ENCODE data around the gene MYRFL. TPM values are rescaled to one million over a fixed set of nuclear protein-coding genes. Genes with fewer than 3 reads are reported as not detected.
A peak's percentile ranks its signal among the peaks of the same experiment; 100 is the strongest.

Gene MYRFL
- total RNA-seq, 2 experiments from 2014 or later: not detected

- H3K36me3 Mint-ChIP-seq (ENCODE audit: low read depth): no peaks in the 10 kb centered on the region
- ChIA-PET CTCF (no interaction called here), POLR2A (no interaction called here)
- no peak for DNase-seq
- H3K9me3 Mint-ChIP-seq: no peaks in the 10 kb centered on the region
- H3K27me3 Mint-ChIP-seq: peaks cover 4% of the 10 kb centered on the region
- H3K27ac Mint-ChIP-seq: no peak overlapping the region
- H3K4me3 Mint-ChIP-seq: no peak overlapping the region
- H3K4me1 Mint-ChIP-seq: no peaks in the 10 kb centered on the region
Measured at GRCh38 chr12:69888901-69889300, 63.9 kb downstream of the MYRFL start.

GRCh38 chr12:69894800-69895383 lies 69.9 kb downstream of the MYRFL start:
- CTCF ChIA-PET: no interaction called here
- H3K4me3 Mint-ChIP-seq: no peak overlapping the region

GRCh38 chr12:69896653-69897381 lies 71.8 kb downstream of the MYRFL start:
- Mint-ChIP-seq H3K4me3 (no peak overlapping the region), H3K27me3 (no peaks in the 10 kb centered on the region), H3K4me1 (peaks cover 6% of the 10 kb centered on the region), H3K27ac (no peak overlapping the region), H3K9me3 (no peaks in the 10 kb centered on the region), H3K36me3 (ENCODE audit: low read depth) (no peaks in the 10 kb centered on the region)
- POLR2A ChIA-PET: no interaction called here
- no peak for DNase-seq
- CTCF ChIA-PET: interaction anchor here (1.5 to 1.9 kb wide), 2 partner anchors 8 to 11 kb away, joined by 3 to 5 read pairs; no protein-coding TSS in a partner anchor

More at GRCh38 chr12:69894800-69895383, 69.9 kb downstream of the MYRFL start:
- Mint-ChIP-seq H3K27ac (no peak overlapping the region), H3K9me3 (no peaks in the 10 kb centered on the region), H3K27me3 (peaks cover 3% of the 10 kb centered on the region), H3K36me3 (ENCODE audit: low read depth) (no peaks in the 10 kb centered on the region), H3K4me1 (peaks cover 6% of the 10 kb centered on the region)
- POLR2A ChIA-PET: interaction anchor here (0.7 kb wide), 1 partner anchor 70 kb away, joined by 3 read pairs; no protein-coding TSS in a partner anchor
- no peak for DNase-seq

- no peaks in the 10 kb centered on the region for H3K27me3 Mint-ChIP-seq
- no peaks in the 10 kb centered on the region for H3K9me3 Mint-ChIP-seq
- no peaks in the 10 kb centered on the region for H3K36me3 Mint-ChIP-seq (ENCODE audit: low read depth)
- CTCF ChIA-PET: no interaction called here
- H3K4me1 Mint-ChIP-seq: peaks cover 6% of the 10 kb centered on the region
- no peak for DNase-seq
- no peak overlapping the region for H3K27ac Mint-ChIP-seq
- POLR2A ChIA-PET: no interaction called here
- no peak overlapping the region for H3K4me3 Mint-ChIP-seq
Measured at GRCh38 chr12:69897744-69898143, 72.7 kb downstream of the MYRFL start.

DNA sequence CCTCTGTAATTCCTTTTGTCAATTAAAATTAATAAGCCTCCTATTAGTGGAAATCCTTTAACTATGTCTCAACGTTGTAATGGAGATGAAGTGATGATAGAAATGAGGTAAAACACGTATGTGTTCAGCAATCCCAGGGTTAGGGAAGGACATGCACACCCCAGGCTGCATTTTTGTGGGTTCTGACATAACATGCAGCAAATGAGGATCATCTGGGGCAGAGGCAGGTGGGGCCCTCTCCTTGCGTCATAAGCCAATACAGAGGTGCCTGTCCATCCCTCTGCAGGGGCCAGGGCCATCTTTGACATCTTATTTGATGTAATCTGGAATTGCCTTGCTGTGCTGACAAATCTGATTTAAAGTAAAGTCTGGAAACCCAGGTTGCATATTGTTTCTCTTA lies 73.2 kb downstream of the MYRFL start:
- POLR2A ChIA-PET: no interaction called here
- DNase-seq: no peak
- Mint-ChIP-seq H3K4me3 (no peak overlapping the region), H3K36me3 (ENCODE audit: low read depth) (no peaks in the 10 kb centered on the region), H3K27me3 (no peaks in the 10 kb centered on the region), H3K9me3 (no peaks in the 10 kb centered on the region), H3K4me1 (peaks cover 6% of the 10 kb centered on the region), H3K27ac (no peak overlapping the region)
- CTCF ChIA-PET: interaction anchor here (1.6 kb wide), 1 partner anchor 18 kb away, joined by 7 read pairs; no protein-coding TSS in a partner anchor

- Mint-ChIP-seq H3K9me3 (no peaks in the 10 kb centered on the region), H3K27ac (no peak overlapping the region), H3K36me3 (ENCODE audit: low read depth) (no peaks in the 10 kb centered on the region), H3K4me1 (peaks cover 2% of the 10 kb centered on the region), H3K27me3 (peaks cover 3% of the 10 kb centered on the region), H3K4me3 (no peak overlapping the region)
- CTCF ChIA-PET: interaction anchor here (0.7 to 5.3 kb wide), 14 partner anchors 8 to 829 kb away, joined by 3 to 33 read pairs (median 4); no protein-coding TSS in a partner anchor
- DNase-seq: peak; percentile 65
- POLR2A ChIA-PET: no interaction called here
Measured at GRCh38 chr12:69900720-69901131, 75.7 kb downstream of the MYRFL start.

GRCh38 chr12:69901221-69901905 lies 76.3 kb downstream of the MYRFL start:
- no peak overlapping the region for H3K4me3 Mint-ChIP-seq
- ChIA-PET POLR2A (no interaction called here), CTCF (interaction anchor here (0.6 to 5.3 kb wide), 12 partner anchors 8 to 828 kb away, joined by 3 to 33 read pairs (median 4); no protein-coding TSS in a partner anchor)
- H3K27ac Mint-ChIP-seq: no peak overlapping the region
- no peaks in the 10 kb centered on the region for H3K36me3 Mint-ChIP-seq (ENCODE audit: low read depth)
- H3K4me1 Mint-ChIP-seq: no peaks in the 10 kb centered on the region
- H3K9me3 Mint-ChIP-seq: no peaks in the 10 kb centered on the region
- peaks cover 3% of the 10 kb centered on the region for H3K27me3 Mint-ChIP-seq
- no peak for DNase-seq

DNA sequence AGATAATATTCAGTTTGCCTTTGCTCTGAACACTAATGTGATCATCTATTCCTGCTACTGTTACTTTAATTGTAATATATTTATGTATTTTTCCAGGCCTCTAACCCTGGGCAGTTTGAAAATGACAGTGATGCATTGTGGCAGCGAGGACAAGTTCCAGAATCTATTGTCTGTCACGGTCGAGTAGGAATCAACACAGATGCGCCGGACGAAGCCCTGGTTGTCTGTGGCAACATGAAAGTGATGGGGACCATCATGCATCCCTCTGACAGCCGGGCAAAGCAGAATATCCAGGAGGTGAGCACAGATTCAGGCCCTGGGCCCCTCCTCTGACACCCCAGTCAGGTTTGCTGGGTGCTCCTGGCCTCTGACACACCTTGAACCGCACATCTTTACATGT lies 78.5 kb downstream of the MYRFL start:
- ChIA-PET CTCF (interaction anchor here (5.3 kb wide), 1 partner anchor 673 kb away, joined by 33 read pairs; no protein-coding TSS in a partner anchor), POLR2A (no interaction called here)
- Mint-ChIP-seq H3K4me1 (no peaks in the 10 kb centered on the region), H3K36me3 (ENCODE audit: low read depth) (no peaks in the 10 kb centered on the region), H3K27me3 (peaks cover 3% of the 10 kb centered on the region), H3K9me3 (no peaks in the 10 kb centered on the region), H3K27ac (no peak overlapping the region), H3K4me3 (no peak overlapping the region)
- no peak for DNase-seq

- no peak for DNase-seq
- Mint-ChIP-seq H3K4me3 (no peak overlapping the region), H3K36me3 (ENCODE audit: low read depth) (no peaks in the 10 kb centered on the region), H3K27ac (no peak overlapping the region), H3K4me1 (no peaks in the 10 kb centered on the region), H3K27me3 (peaks cover 3% of the 10 kb centered on the region), H3K9me3 (no peaks in the 10 kb centered on the region)
- ChIA-PET CTCF (interaction anchor here (1.4 to 5.3 kb wide), 2 partner anchors 8 to 671 kb away, joined by 3 to 33 read pairs; no protein-coding TSS in a partner anchor), POLR2A (no interaction called here)
Measured at GRCh38 chr12:69904777-69905176, 79.8 kb downstream of the MYRFL start.

DNA sequence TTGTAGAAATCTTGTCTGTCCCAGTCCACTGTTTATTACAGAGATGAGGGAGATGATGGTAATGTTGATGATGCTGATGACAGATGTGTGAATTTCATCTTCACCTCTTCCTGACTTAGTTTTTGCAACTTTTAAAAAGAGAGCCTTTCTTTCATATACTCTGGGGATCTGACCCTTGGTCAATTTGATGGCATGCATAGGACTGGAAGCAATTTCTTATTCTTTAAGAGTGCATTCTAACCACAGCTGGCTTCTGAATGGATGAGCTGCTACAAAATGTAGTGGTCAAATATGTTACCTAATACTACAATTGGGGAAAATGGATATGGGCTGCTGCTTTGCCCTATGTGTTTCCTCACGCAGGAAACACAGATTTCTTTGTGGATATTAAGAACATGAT lies 80.8 kb downstream of the MYRFL start:
- Mint-ChIP-seq H3K27ac (no peak overlapping the region), H3K36me3 (ENCODE audit: low read depth) (no peaks in the 10 kb centered on the region), H3K4me3 (no peak overlapping the region), H3K4me1 (no peaks in the 10 kb centered on the region), H3K9me3 (no peaks in the 10 kb centered on the region), H3K27me3 (peaks cover 3% of the 10 kb centered on the region)
- CTCF ChIA-PET: no interaction called here
- no peak for DNase-seq
- POLR2A ChIA-PET: no interaction called here

DNA sequence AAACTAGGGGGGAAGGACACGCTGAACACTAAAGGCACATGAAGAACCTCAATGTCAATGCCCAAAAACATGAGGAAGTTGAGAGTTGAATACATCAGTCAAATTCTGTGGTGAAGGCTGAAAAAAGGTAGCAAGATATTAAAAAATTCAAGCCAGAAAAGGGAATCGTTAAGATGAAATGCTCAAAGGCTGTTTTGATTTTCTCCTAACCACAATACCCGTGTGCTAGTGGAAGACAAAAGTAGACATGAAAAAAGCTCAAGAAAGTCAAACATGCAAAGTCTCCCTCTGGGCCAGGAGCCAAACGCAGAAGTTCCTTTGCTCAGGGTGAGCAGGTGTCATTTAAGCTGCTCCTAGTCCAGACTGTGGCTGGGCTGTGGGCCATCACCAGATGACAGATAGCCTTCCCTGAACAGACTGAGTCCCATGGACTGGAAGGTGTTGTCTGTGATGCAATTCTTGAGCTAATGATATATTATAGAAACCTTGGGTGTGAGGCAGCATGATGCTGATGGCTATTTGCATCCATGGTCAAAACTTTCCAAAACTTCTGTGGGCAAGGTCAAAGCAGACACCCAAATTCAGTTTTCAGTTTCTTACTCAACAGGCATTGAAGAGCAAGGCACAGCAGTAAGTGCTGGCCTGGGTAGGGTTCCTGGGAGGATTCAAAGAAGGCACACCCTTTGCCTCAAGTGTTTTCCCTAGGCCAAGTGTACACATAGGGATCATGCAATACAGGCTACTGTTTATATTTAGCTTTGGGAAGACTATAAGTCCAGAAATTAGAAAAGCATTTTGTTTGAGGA lies 81.6 kb downstream of the MYRFL start:
- POLR2A ChIA-PET: no interaction called here
- Mint-ChIP-seq H3K9me3 (no peaks in the 10 kb centered on the region), H3K36me3 (ENCODE audit: low read depth) (no peaks in the 10 kb centered on the region), H3K4me3 (no peak overlapping the region), H3K4me1 (no peaks in the 10 kb centered on the region), H3K27me3 (peaks cover 3% of the 10 kb centered on the region), H3K27ac (no peak overlapping the region)
- DNase-seq: no peak
- CTCF ChIA-PET: interaction anchor here (0.9 to 2.3 kb wide), 2 partner anchors 10 to 22 kb away, joined by 3 to 5 read pairs; no protein-coding TSS in a partner anchor

- no peak for DNase-seq
- Mint-ChIP-seq H3K4me3 (no peak overlapping the region), H3K27me3 (peaks cover 3% of the 10 kb centered on the region), H3K36me3 (ENCODE audit: low read depth) (no peaks in the 10 kb centered on the region), H3K27ac (no peak overlapping the region), H3K4me1 (no peaks in the 10 kb centered on the region), H3K9me3 (no peaks in the 10 kb centered on the region)
- CTCF ChIA-PET: interaction anchor here (1.1 to 2.3 kb wide), 3 partner anchors 8 to 12 kb away, joined by 4 to 7 read pairs (median 5); no protein-coding TSS in a partner anchor
- POLR2A ChIA-PET: no interaction called here
Measured at GRCh38 chr12:69908203-69908602, 83.2 kb downstream of the MYRFL start.

All from activated CD4-positive, alpha-beta memory T cell treated with anti-CD3 and anti-CD28 coated beads, Interleukin-2, amount 10 ng/mL, durations not matched to agents 7 days and 5 days (primary cell).